GM20000 (cell line): ENCODE measurements around the gene MAGEB1.

ENCODE experiments used
- DNase-seq: peaks from one replicate; pipeline ENCODE4 v3.0.0; 2012; ENCODE audit warnings: low spot score
- TF ChIP-seq, protein P1 (sequence below): IDR thresholded peaks from 2 replicates; pipeline ENCODE4 v1.5.1; 2012; ENCODE audit warnings: mild to moderate bottlenecking, control low read depth; ENCODE audit errors: extremely low read depth, missing control alignments

The MAGEB1 gene, protein sequence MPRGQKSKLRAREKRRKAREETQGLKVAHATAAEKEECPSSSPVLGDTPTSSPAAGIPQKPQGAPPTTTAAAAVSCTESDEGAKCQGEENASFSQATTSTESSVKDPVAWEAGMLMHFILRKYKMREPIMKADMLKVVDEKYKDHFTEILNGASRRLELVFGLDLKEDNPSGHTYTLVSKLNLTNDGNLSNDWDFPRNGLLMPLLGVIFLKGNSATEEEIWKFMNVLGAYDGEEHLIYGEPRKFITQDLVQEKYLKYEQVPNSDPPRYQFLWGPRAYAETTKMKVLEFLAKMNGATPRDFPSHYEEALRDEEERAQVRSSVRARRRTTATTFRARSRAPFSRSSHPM

DNA sequence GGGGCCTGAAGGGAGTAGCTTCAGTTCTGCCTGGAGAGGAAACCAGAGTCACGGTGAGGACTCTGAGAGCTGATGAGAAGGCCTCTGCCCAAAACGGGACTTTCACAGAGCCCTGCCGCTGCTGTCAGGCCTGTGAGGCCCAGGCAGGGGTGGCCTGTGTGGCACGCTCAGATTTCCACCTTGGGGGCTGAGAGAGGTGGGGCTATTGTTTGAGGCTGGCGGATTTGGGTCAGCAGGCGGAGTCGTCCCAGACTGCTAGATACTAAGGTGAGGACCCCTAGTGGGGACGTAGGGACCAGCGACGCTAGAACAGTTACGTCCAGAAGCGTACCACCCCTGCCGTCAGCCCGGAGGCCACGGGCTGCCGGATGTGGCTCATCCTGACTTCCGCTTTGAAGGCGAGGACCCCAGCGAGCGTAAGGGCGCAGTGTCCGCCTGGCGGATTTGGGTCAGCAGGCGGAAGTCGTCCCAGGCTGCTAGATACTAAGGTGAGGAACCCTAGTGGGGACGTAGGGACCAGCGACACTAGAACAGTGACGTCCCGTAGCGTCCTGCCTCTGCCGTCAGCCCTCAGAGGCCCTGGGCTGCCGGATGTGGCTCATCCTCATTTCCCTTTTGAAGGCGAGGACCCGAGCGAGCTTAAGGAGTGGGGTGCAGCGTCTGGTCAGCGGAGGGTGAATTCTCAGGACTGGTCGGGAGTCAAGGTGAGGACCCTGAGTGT lies at the start of gene MAGEB1:
MAGEB1 (plus strand) TSS at position 378 of the 721 bp plus-strand sequence. CDS start 3,348 bp downstream, outside the sequence.
- no peak for DNase-seq
- TF ChIP-seq, protein P1, sequence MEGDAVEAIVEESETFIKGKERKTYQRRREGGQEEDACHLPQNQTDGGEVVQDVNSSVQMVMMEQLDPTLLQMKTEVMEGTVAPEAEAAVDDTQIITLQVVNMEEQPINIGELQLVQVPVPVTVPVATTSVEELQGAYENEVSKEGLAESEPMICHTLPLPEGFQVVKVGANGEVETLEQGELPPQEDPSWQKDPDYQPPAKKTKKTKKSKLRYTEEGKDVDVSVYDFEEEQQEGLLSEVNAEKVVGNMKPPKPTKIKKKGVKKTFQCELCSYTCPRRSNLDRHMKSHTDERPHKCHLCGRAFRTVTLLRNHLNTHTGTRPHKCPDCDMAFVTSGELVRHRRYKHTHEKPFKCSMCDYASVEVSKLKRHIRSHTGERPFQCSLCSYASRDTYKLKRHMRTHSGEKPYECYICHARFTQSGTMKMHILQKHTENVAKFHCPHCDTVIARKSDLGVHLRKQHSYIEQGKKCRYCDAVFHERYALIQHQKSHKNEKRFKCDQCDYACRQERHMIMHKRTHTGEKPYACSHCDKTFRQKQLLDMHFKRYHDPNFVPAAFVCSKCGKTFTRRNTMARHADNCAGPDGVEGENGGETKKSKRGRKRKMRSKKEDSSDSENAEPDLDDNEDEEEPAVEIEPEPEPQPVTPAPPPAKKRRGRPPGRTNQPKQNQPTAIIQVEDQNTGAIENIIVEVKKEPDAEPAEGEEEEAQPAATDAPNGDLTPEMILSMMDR = no peak

DNA sequence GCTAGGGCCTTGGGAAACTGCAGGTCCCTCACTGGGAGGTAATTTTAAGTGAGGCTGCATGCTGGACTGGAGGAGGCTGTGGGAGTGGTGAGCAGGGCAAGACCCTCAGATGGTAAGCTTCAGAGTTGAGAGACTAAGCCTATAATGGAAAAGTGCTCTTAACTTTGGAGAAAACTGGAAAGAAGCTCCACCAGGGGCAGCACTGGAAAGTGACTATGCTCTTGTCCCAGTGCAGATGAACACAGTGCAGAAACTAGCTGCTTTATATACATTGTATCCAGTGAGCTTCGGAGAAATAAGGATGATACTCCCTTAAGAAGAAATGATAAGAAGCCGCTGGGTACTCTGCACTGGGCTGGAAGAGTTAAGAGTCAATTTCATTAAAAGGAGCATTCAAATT lies 34.8 kb upstream of the MAGEB1 start:
- no peak for DNase-seq
- TF ChIP-seq, protein P1 = no peak

DNA sequence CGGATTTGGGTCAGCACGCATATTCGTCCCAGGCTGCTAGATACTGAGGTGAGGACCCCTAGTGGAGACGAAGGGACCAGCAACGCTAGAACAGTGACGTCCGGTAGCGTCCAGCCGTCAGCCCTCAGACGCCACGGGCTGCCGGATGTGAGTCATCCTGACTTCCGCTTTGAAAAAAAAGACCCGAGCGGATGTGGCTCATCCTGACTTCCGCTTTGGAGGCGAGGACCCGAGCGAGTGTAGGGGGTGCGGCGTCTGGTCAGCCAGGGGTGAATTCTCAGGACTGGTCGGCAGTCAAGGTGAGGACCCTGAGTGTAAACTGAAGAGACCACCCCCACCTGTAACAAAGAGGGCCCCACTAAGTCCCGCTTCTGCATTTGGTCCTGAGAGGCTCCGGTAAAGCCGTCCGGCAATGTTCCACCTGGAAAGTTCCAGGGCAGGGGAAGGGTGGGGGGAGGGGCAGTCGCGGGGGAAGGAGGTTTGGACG lies 31.5 kb upstream of the MAGEB1 start, which contains the start of gene MAGEB2:
MAGEB2 (plus strand) TSS at position 207 of the 487 bp plus-strand sequence. CDS start 3,018 bp downstream, outside the sequence.
- DNase-seq = no peak
- TF ChIP-seq, protein P1 = no peak

DNA sequence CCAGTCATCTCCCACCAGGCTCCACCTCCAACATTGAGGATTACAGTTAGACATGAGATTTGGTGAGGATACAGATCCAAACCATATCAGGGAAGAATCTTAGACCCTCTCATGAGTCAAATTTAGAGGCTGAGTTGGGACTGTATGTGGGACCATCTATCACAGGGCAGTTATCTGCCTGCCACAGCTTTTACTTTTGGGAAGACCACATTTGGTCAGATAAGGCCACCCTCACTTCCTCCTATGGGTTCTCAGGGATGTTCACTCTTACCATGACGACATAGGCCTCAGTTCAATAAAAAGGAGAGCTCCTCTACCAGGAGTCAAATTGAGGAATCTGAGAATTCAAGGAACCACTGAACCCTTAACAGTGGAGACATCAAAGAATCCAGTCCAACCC lies 29.5 kb upstream of the MAGEB1 start:
- TF ChIP-seq, protein P1 = no peak
- no peak for DNase-seq

DNA sequence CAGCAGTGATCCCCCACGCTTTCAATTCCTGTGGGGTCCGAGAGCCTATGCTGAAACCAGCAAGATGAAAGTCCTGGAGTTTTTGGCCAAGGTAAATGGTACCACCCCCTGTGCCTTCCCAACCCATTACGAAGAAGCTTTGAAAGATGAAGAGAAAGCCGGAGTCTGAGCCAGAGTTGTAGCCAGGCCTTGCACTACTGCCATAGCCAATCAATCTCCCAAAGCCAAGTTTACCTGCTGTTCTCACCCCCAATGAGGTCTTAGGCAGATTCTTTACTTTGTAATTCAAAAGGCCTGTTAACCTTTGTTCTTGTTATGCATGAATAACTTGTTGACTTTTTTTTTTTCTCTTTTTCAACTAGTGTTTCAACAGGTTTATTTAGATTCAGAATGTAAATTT lies 27.6 kb upstream of the MAGEB1 start:
- no peak for DNase-seq
- TF ChIP-seq, protein P1 = no peak

DNA sequence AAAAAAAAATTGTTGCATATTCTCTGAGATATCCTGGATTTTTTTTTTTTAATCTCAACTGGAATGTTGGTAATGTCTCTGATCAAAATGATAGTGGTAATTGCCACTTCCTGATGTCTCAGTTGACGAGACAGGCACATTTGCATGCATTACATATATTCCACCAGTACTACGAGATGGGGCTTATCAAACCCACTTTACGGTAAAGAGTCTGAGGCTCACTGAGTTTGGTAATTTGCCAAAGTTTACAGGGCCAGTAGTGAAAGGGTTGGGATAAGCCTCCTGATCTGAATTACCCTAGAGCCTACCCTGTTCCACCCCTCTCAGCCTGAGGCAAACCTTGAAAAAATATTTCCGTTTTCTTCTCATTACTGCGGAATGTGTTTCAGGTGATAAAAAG lies 26.3 kb upstream of the MAGEB1 start:
- TF ChIP-seq, protein P1 = no peak
- DNase-seq = no peak

DNA sequence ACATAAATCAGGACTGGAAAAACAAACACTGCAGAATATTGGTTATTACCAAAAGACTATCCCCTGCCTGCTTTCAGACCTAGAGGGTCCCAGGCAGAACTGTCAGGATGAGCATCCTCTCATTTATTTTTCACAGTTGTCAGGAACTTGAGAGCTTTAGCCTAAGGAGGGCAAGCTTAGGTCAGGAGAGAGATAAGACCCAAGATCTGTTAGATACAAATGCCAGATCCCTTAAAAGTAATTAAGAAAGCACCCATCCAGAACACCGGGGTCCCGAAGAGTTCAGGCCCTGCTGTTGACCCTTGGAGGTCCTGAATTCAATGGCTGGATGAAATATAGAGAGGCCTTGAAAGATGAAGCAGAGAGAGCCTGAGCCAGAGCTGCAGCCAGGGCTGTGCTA lies 22.4 kb upstream of the MAGEB1 start:
- DNase-seq = no peak
- TF ChIP-seq, protein P1 = no peak
